ENCODE results near the gene IRX5.

The IRX5 gene

GRCh38 chr16:54945063-54945462 lies 14.4 kb downstream of the IRX5 start:
- no peak for DNase-seq

- DNase-seq: no peak
Observed at GRCh38 chr16:54946909-54947308, 16.2 kb downstream of the IRX5 start.

GRCh38 chr16:54947616-54948015 lies 17.0 kb downstream of the IRX5 start:
- DNase-seq: no peak

GRCh38 chr16:54952195-54952594 lies 21.5 kb downstream of the IRX5 start:
- no peak for DNase-seq

- no peak for DNase-seq
Observed at GRCh38 chr16:54953461-54953860, 22.8 kb downstream of the IRX5 start.

- no peak for DNase-seq
Observed at GRCh38 chr16:54954220-54954619, 23.6 kb downstream of the IRX5 start.

GRCh38 chr16:54955757-54956156 lies 25.1 kb downstream of the IRX5 start:
- no peak for DNase-seq

- no peak for DNase-seq
Observed at GRCh38 chr16:54957403-54958166, 26.9 kb downstream of the IRX5 start.

- DNase-seq: no peak
Observed at GRCh38 chr16:54962045-54962444, 31.4 kb downstream of the IRX5 start.

- no peak for DNase-seq
Observed at GRCh38 chr16:54964239-54964638, 33.6 kb downstream of the IRX5 start.

- no peak for DNase-seq
Observed at GRCh38 chr16:54965464-54965863, 34.8 kb downstream of the IRX5 start.

- no peak for DNase-seq
Observed at GRCh38 chr16:54968011-54968410, 37.3 kb downstream of the IRX5 start.

GRCh38 chr16:54968784-54969183 lies 38.1 kb downstream of the IRX5 start:
- DNase-seq: no peak

GRCh38 chr16:54970016-54970415 lies 39.4 kb downstream of the IRX5 start:
- DNase-seq: no peak

- DNase-seq: no peak
Observed at GRCh38 chr16:54974367-54974766, 43.7 kb downstream of the IRX5 start.

- DNase-seq: no peak
Observed at GRCh38 chr16:54976651-54977200, 46.1 kb downstream of the IRX5 start.

GRCh38 chr16:54977211-54977610 lies 46.5 kb downstream of the IRX5 start:
- no peak for DNase-seq

GRCh38 chr16:54980821-54981220 lies 50.2 kb downstream of the IRX5 start:
- no peak for DNase-seq

Data from right kidney (tissue), 1 donor.